ENCODE data around the gene FBP1. TPM values are rescaled to one million over a fixed set of nuclear protein-coding genes. Genes with fewer than 3 reads are reported as not detected.

FBP1 gene
- total RNA-seq, 2 experiments from 2014 or later = 0.62 to 0.68 TPM

DNA sequence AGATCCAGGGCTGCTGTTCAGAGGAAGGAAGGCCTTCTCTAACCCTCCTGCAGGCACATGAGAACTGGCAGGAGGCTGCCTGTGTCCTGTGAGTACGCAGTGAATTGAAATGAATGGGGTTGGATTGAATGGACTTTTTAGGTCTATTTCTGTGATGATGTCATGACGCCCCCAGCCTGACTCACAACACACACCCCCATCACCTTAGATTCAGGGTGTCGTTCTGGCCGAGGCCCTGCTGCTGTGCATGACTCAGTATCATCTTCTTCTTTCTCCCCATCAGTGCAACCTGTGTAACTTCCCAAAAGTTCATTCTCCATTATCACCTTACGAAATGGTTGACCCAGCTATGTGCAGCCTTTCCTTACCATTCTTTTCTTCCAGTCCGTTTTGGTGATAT, 79.1 kb downstream of the FBP1 start:
- DNase-seq = peak; percentile 24
- intact Hi-C loops (cut with micrococcal nuclease) = no loop called here
- Mint-ChIP-seq H3K27ac (no peak overlapping the region), H3K36me3 (no peaks in the 10 kb centered on the region), H3K27me3 (peaks cover 5% of the 10 kb centered on the region), H3K4me3 (no peak overlapping the region), H3K4me1 (ENCODE audit: low read depth) (no peaks in the 10 kb centered on the region), H3K9me3 (peaks cover 5% of the 10 kb centered on the region)
- ChIA-PET CTCF (no interaction called here), POLR2A (no interaction called here)

DNA sequence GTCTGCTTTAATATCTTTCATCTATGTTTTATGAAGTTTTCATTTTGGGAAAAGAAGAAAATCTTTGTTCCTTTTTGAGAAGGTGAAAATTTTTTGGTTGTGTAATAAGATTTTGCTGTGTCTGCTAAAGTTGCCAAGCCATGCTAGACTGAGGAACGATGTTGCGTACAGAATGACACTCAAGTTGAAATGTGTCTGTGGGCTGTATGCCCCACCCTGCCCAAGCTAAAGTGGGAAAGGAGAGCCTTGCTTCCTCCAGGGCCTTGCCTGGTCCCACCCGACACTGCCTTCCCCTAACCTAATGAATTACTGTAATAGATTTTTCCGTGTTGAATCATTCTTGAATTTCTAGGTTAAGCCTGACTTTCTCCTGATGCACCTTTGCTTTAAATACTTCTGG, 81.9 kb downstream of the FBP1 start:
- CTCF ChIA-PET = no interaction called here
- no peaks in the 10 kb centered on the region for H3K36me3 Mint-ChIP-seq
- no peaks in the 10 kb centered on the region for H3K9me3 Mint-ChIP-seq
- no peak overlapping the region for H3K4me3 Mint-ChIP-seq
- no peaks in the 10 kb centered on the region for H3K4me1 Mint-ChIP-seq (ENCODE audit: low read depth)
- peaks cover 4% of the 10 kb centered on the region for H3K27me3 Mint-ChIP-seq
- POLR2A ChIA-PET = no interaction called here
- intact Hi-C loops (cut with micrococcal nuclease) = no loop called here
- no peak for DNase-seq
- H3K27ac Mint-ChIP-seq = no peak overlapping the region

DNA sequence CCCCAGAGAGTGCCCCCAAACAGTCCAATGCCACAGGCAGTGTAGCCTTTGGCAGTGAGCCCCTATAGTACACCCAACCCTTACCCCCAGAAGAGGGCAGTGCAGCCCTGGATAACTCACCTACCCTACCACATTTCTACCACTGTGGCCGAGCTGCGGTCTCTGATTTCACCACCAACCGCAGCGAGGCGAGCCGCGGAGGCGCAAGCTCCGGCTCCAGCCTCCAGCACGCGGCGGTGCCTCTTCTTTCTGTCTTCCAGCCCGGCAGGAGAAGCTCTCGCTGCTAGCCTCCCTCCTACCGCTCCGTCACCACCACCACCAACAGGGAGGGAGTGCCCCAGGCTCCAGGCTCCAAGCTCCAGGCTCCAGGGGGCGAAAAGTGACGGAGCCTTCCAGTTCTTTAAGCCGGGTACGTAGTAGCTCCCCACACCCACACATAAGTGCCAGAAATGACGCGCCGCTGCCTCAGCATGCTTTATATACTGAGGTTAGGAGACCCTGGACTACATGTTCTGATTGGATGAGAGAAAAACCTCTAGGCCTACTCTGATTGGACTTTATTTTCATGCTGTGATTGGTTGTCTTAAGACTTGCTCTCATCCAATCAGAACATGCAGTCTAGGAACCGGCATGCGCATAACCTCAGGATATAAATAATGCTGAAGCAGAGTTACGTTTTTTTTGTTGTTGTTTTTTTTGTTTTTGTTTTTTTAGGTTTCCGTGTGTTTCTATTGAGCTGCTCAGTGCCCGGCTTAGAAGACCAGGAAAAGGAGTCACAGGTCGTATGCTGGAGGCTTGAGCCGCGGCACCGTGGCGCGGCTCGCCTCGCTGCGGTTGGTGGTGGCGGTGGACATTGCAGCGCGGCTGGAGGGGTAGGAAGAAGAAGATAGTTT, 84.6 kb downstream of the FBP1 start, which contains the start of gene PCAT7:
Gene PCAT7 (plus strand): TSS at position 645 of the 893 bp plus-strand sequence.
- peaks cover 6% of the 10 kb centered on the region for H3K27me3 Mint-ChIP-seq
- no peaks in the 10 kb centered on the region for H3K4me1 Mint-ChIP-seq (ENCODE audit: low read depth)
- CTCF ChIA-PET = interaction anchor here (0.6 to 1.2 kb wide), 9 partner anchors 41 to 614 kb away, joined by 3 to 8 read pairs (median 4); no protein-coding TSS in a partner anchor
- peak; percentile 61 for DNase-seq
- no peak within 1 kb of the TSS for H3K27ac Mint-ChIP-seq
- no peaks in the 10 kb centered on the region for H3K36me3 Mint-ChIP-seq
- intact Hi-C loops (cut with micrococcal nuclease) = loop anchor here (1.0 kb wide), 1 partner anchor 49 kb away; no protein-coding TSS in a partner anchor
- POLR2A ChIA-PET = no interaction called here
- H3K9me3 Mint-ChIP-seq = no peaks in the 10 kb centered on the region
- no peak within 1 kb of the TSS for H3K4me3 Mint-ChIP-seq

DNA sequence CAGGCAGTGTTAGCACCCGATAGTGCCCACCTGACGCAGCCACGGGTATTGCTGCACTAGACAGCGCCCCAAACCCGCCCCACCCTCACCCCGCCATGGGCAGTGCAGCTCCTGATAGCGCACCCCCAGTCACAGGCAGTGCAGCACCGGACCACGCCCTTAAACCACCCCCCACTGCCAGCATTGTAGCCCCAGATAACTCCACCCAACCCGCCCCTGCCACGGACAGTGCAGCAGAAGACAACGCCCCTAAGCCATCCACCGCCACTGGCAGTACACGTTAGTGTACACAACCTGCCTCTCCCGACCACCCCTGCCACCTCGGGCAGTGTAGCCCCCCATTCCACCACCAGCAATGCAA, 85.3 kb downstream of the FBP1 start:
- POLR2A ChIA-PET = no interaction called here
- no peaks in the 10 kb centered on the region for H3K9me3 Mint-ChIP-seq
- no peaks in the 10 kb centered on the region for H3K36me3 Mint-ChIP-seq
- no peak overlapping the region for H3K4me3 Mint-ChIP-seq
- no peaks in the 10 kb centered on the region for H3K4me1 Mint-ChIP-seq (ENCODE audit: low read depth)
- H3K27me3 Mint-ChIP-seq = peaks cover 6% of the 10 kb centered on the region
- intact Hi-C loops (cut with micrococcal nuclease) = loop anchor here (1.0 kb wide), 1 partner anchor 49 kb away; no protein-coding TSS in a partner anchor
- CTCF ChIA-PET = interaction anchor here (1.0 to 1.2 kb wide), 5 partner anchors 42 to 577 kb away, joined by 3 to 8 read pairs (median 5); no protein-coding TSS in a partner anchor
- no peak for DNase-seq
- no peak overlapping the region for H3K27ac Mint-ChIP-seq

Other genes with a start within 250 kb of the FBP1 start
- gene PCAT7, start 84.4 kb downstream of the FBP1 start, total RNA-seq = not detected
- not detected for gene FBP2, start 45.7 kb downstream of the FBP1 start, total RNA-seq
- gene AOPEP, start 87.2 kb upstream of the FBP1 start, total RNA-seq = 10 to 100 TPM; 10.7 to 12.2 TPM

All from activated CD4-positive, alpha-beta memory T cell treated with anti-CD3 and anti-CD28 coated beads for 36 hours (primary cell).